Measurements from ENCODE around the gene TIMM22.
"Not testable (repeated sequence)": the region's sequence is repeated elsewhere in the genome, so short reads cannot be mapped to it uniquely, and the experiment has no call there.

Gene TIMM22

GRCh38 chr17:1042486-1042885 is 45.6 kb downstream of the TIMM22 start:
- no peak for DNase-seq

- DNase-seq, result no peak
Measured at GRCh38 chr17:1043601-1044251, 46.8 kb downstream of the TIMM22 start.

GRCh38 chr17:1044387-1045009 is 47.6 kb downstream of the TIMM22 start:
- not testable (repeated sequence) for DNase-seq

GRCh38 chr17:1045456-1045855 is 48.5 kb downstream of the TIMM22 start:
- DNase-seq, result no peak

GRCh38 chr17:1047177-1047878 is 50.4 kb downstream of the TIMM22 start:
- no peak for DNase-seq

GRCh38 chr17:1047879-1048470 is 51.0 kb downstream of the TIMM22 start:
- no peak for DNase-seq

GRCh38 chr17:1048516-1049115 is 51.7 kb downstream of the TIMM22 start:
- DNase-seq, result not testable (repeated sequence)

GRCh38 chr17:1049446-1050225 is 52.7 kb downstream of the TIMM22 start:
- no peak for DNase-seq

GRCh38 chr17:1050246-1050995 is 53.5 kb downstream of the TIMM22 start:
- no peak for DNase-seq

- DNase-seq, result no peak
Measured at GRCh38 chr17:1050996-1051925, 54.3 kb downstream of the TIMM22 start.
